ENCODE measurements around the gene SNRNP25.

DNA sequence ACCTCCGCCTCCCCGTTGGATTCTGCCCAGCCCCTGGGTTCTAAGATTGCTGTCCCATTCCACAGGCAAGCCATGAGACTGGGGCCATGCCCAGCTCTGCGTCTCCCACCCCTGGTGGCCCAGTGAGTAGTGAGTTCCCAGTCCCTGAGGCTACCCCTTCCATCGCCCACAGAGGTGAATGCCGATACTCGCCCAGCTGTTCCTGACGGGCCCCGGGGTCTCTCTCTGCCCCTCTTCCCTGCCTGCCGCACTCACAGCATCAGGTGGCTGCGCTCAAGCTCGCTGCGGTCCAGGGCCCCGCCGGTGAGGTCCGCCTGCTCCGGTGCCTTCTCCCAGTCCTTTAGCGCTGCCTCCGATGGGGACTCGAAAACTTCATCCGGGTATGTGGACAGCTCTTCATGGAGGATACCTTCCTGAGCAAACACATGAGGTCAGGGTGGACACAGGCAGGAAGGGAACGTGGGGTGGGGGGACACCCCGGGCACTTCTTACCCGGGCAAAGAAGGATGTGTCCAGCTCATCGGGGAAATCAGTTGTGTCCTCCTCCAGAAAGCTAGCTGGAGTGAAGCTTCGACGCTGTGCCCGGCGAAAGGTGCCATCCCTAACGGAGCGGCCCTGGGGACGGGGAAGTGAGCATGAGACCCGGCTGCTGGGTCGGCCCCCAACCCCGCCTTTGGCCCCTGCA is 8.8 kb downstream of the SNRNP25 start:
- TF ChIP-seq, protein P1, sequence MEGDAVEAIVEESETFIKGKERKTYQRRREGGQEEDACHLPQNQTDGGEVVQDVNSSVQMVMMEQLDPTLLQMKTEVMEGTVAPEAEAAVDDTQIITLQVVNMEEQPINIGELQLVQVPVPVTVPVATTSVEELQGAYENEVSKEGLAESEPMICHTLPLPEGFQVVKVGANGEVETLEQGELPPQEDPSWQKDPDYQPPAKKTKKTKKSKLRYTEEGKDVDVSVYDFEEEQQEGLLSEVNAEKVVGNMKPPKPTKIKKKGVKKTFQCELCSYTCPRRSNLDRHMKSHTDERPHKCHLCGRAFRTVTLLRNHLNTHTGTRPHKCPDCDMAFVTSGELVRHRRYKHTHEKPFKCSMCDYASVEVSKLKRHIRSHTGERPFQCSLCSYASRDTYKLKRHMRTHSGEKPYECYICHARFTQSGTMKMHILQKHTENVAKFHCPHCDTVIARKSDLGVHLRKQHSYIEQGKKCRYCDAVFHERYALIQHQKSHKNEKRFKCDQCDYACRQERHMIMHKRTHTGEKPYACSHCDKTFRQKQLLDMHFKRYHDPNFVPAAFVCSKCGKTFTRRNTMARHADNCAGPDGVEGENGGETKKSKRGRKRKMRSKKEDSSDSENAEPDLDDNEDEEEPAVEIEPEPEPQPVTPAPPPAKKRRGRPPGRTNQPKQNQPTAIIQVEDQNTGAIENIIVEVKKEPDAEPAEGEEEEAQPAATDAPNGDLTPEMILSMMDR (IDR thresholded peaks at IDR 0.05) = no peak
- TF ChIP-seq POLR2A (IDR thresholded peaks at IDR 0.05) (no peak), EP300 (IDR thresholded peaks at IDR 0.05) (no peak), POLR2AphosphoS5 (IDR thresholded peaks at IDR 0.05) (no peak)

All from sigmoid colon (tissue), 4 donors.